Loucy (cell line): ENCODE measurements around the gene PLEKHD1.

Experiments
- CTCF ChIP-seq: fragments of 200-600 bp; sonication (generic); conservative IDR thresholded peaks from 2 replicates; pipeline ENCODE4 v1.5.1; 2014; ENCODE audit warnings: mild to moderate bottlenecking, antibody characterized with exemption, low read length
- EZH2phosphoT487 ChIP-seq: fragments of 200-600 bp; IDR thresholded peaks from 2 replicates; pipeline ENCODE4 v1.6.1; 2018; ENCODE audit warnings: antibody characterized with exemption, mild to moderate bottlenecking, moderate library complexity, borderline replicate concordance

DNA sequence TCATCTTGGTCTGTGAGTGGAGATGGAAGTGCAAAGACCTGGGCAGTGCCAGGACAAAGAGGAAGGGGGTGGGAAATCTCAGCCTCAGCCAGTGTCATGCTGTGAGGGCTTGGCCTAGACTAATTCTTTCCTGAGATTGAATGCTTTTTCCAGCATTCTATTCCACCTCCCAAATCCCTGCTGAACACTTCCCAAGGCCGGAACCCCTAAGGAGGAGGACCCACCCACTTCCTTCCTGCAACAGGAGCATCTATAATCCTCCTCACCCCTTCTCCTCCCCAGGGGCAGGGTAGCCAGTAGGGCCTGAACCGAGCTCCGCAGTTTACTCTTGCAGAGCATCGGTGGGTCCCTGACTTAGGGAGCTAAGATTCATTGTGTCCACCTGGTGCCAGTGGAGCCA, 3.2 kb downstream of the PLEKHD1 start:
- TF ChIP-seq CTCF (no peak), EZH2phosphoT487 (no peak)
